Nephron (organoid): ENCODE measurements around the gene CLMN.

Source experiments
- H3K27ac Mint-ChIP-seq, 3 experiments: 2 replicates each; pipeline ENCODE4 v1.8.0; 2020; ENCODE audit warnings: mixed read lengths in 3 of 3, mild to moderate bottlenecking in 2 of 3, moderate library complexity in 1 of 3
- H3K27me3 Mint-ChIP-seq: 2 replicates; pipeline ENCODE4 v1.8.0; 2021; ENCODE audit warnings: low read depth, mild to moderate bottlenecking, moderate library complexity, mixed read lengths
- H3K36me3 Mint-ChIP-seq: 2 replicates; pipeline ENCODE4 v1.8.0; 2020; ENCODE audit warnings: low read depth, mixed read lengths
- H3K4me1 Mint-ChIP-seq: 2 replicates; pipeline ENCODE4 v1.8.0; 2020; ENCODE audit warnings: mixed read lengths
- H3K4me3 Mint-ChIP-seq, 3 experiments: 2 replicates each; pipeline ENCODE4 v1.8.0; 2020; ENCODE audit warnings: mild to moderate bottlenecking in 3 of 3, mixed read lengths in 3 of 3, moderate library complexity in 2 of 3
- H3K9me3 Mint-ChIP-seq: 2 replicates; pipeline ENCODE4 v1.8.0; 2020; ENCODE audit warnings: mixed read lengths
- TF ChIP-seq, protein P1 (sequence below), 3 experiments: fragments of 200-600 bp; sonication (generic); IDR thresholded peaks; one replicate each; pipeline ENCODE4 v1.5.0; 2021; ENCODE audit warnings: antibody characterized with exemption in 3 of 3; ENCODE audit not compliant: unreplicated experiment in 3 of 3

Gene CLMN

DNA sequence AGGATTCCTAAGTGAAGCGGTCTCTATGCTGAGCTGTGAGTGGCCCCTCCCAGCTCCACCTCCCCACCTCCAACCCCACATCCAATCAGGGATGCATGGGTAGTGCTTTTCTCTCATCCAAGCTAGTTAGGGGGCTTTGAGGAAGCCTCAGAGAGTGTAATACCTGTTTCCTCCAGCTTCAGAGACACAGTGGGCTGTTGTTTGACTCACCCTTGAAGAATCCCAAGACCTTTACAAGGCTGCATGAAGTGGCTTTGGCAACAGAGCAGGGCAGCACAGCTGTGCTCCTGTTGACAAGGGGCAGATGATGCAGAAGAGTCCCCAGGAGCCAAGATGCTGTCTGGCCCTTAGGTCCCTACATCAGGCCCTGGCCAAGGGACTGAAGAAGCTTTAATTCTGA is 27.1 kb upstream of the CLMN start:
- H3K4me1 Mint-ChIP-seq, result no peaks in the 10 kb centered on the region
- no peaks in the 10 kb centered on the region for H3K9me3 Mint-ChIP-seq
- H3K27me3 Mint-ChIP-seq, result no peaks in the 10 kb centered on the region
- no peaks in the 10 kb centered on the region for H3K36me3 Mint-ChIP-seq
- H3K4me3 Mint-ChIP-seq, result no peak overlapping the region
- no peak overlapping the region for H3K27ac Mint-ChIP-seq
- TF ChIP-seq, protein P1, sequence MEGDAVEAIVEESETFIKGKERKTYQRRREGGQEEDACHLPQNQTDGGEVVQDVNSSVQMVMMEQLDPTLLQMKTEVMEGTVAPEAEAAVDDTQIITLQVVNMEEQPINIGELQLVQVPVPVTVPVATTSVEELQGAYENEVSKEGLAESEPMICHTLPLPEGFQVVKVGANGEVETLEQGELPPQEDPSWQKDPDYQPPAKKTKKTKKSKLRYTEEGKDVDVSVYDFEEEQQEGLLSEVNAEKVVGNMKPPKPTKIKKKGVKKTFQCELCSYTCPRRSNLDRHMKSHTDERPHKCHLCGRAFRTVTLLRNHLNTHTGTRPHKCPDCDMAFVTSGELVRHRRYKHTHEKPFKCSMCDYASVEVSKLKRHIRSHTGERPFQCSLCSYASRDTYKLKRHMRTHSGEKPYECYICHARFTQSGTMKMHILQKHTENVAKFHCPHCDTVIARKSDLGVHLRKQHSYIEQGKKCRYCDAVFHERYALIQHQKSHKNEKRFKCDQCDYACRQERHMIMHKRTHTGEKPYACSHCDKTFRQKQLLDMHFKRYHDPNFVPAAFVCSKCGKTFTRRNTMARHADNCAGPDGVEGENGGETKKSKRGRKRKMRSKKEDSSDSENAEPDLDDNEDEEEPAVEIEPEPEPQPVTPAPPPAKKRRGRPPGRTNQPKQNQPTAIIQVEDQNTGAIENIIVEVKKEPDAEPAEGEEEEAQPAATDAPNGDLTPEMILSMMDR (IDR thresholded peaks at IDR 0.05; ENCODE audit: unreplicated experiment in 3 of 3), result no peak

DNA sequence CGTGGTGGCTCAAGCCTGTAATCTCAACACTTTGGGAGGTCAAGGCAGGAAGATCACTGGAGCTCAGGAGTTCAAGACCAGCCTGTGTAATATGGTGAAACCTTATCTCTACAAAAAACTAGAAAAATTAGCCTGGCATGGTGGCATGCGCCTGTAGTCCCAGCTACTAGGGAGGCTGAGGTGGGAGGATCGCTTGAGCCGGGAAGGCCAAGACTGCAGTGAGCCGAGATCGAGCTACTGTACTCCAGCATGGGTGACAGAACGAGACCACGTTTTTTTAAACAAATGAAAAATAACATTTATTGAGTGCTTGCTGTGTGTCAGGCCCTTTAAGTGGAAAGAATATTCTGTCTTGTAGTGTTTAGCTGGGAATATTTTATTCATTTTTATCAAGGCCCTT is 26.6 kb upstream of the CLMN start:
- H3K4me1 Mint-ChIP-seq, result no peaks in the 10 kb centered on the region
- no peak overlapping the region for H3K27ac Mint-ChIP-seq
- H3K27me3 Mint-ChIP-seq, result peaks cover 4% of the 10 kb centered on the region
- TF ChIP-seq, protein P1 (IDR thresholded peaks at IDR 0.05; ENCODE audit: unreplicated experiment in 3 of 3), result no peak
- H3K9me3 Mint-ChIP-seq, result no peaks in the 10 kb centered on the region
- H3K4me3 Mint-ChIP-seq, result no peak overlapping the region
- H3K36me3 Mint-ChIP-seq, result no peaks in the 10 kb centered on the region

DNA sequence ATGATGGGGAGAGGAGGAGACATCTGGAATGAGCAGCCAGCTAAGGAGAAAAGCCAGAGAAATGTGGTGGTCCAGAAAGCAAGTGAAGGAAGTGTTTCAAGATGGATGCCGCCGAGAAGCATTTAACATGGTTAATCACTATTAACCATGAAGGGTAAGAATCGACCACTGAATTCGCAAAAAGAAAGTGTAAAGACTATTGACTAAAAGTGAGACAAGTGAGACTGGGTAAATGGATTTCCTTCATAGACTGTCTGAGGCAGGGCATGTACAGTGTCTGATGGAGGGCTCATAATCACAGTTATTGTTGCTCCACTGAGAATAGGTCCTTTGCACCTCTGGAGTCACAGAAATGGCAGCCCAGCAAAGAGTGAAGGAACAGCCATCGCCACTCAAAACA is 25.3 kb upstream of the CLMN start:
- peaks cover 4% of the 10 kb centered on the region for H3K27me3 Mint-ChIP-seq
- H3K4me1 Mint-ChIP-seq, result no peaks in the 10 kb centered on the region
- H3K4me3 Mint-ChIP-seq, result no peak overlapping the region
- TF ChIP-seq, protein P1 (IDR thresholded peaks at IDR 0.05; ENCODE audit: unreplicated experiment in 3 of 3), result no peak
- no peaks in the 10 kb centered on the region for H3K9me3 Mint-ChIP-seq
- H3K27ac Mint-ChIP-seq, result no peak overlapping the region
- no peaks in the 10 kb centered on the region for H3K36me3 Mint-ChIP-seq

DNA sequence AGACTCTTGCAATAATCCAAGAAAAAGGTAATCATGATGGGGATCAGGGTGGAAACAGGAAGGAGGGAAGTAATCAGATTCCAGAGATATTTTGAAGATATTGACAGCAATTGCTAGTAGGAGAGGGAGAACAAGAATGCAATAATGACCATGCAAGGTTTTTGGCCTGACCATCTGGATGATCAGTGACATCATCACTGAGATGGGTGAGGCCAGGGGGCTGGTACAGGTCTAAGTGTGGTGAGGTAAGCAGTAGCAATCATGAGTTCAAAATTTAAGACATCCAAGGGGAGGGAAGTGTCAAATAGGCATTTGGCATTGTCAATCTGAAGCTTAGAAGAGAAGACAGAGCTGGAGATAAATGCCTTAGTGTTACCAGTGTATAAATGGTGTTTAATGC is 24.8 kb upstream of the CLMN start:
- H3K27me3 Mint-ChIP-seq, result peaks cover 4% of the 10 kb centered on the region
- no peaks in the 10 kb centered on the region for H3K4me1 Mint-ChIP-seq
- no peak overlapping the region for H3K27ac Mint-ChIP-seq
- TF ChIP-seq, protein P1 (IDR thresholded peaks at IDR 0.05; ENCODE audit: unreplicated experiment in 3 of 3), result no peak
- no peaks in the 10 kb centered on the region for H3K9me3 Mint-ChIP-seq
- no peaks in the 10 kb centered on the region for H3K36me3 Mint-ChIP-seq
- H3K4me3 Mint-ChIP-seq, result no peak overlapping the region

DNA sequence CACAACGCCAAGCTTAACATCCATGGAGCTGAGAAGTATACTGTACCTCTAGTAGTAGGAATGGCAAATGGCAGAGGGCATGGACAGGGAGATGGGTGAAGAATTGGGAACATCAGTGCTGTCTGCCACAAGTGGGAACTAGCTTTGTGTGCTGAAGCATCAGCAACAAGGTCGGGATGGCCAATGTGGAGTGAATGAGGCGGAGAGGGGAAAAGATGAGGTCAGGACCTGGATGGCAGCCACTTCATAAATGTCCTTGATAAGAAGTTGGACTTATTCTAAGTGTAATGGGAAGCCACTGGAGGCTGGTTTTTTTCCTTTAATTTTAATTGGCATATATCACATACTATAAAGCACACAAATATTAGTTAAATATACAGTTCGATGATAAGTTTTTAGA is 21.9 kb upstream of the CLMN start:
- Mint-ChIP-seq H3K27ac (no peak overlapping the region), H3K9me3 (peaks cover 2% of the 10 kb centered on the region), H3K4me3 (no peak overlapping the region), H3K4me1 (no peaks in the 10 kb centered on the region), H3K27me3 (peaks cover 14% of the 10 kb centered on the region), H3K36me3 (no peaks in the 10 kb centered on the region)
- TF ChIP-seq, protein P1 (IDR thresholded peaks at IDR 0.05; ENCODE audit: unreplicated experiment in 3 of 3), result no peak

DNA sequence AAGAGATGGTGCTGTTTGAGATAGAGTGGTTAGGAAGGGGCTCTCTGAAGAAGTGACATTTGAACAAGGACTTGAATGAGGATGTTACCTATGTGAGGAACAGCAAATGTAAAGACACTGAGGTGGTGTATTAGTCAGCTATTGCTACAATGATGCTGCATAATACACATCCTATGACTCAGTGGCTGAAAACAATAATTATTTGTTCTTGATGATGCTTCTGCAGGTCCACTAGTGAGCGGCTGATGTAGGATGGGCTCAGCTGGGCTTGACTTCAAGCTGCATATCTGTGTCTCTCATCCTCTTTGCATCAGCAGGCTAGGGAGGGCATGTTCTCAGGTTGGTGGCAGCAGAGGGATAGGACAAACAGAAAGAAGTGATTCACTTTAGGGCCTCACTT is 21.4 kb upstream of the CLMN start:
- peaks cover 5% of the 10 kb centered on the region for H3K9me3 Mint-ChIP-seq
- TF ChIP-seq, protein P1 (IDR thresholded peaks at IDR 0.05; ENCODE audit: unreplicated experiment in 3 of 3), result no peak
- H3K36me3 Mint-ChIP-seq, result no peaks in the 10 kb centered on the region
- H3K4me3 Mint-ChIP-seq, result no peak overlapping the region
- no peaks in the 10 kb centered on the region for H3K4me1 Mint-ChIP-seq
- no peak overlapping the region for H3K27ac Mint-ChIP-seq
- peaks cover 19% of the 10 kb centered on the region for H3K27me3 Mint-ChIP-seq
